ENCODE results near the gene RUNX3. TPM values are rescaled to one million over a fixed set of nuclear protein-coding genes. Genes with fewer than 3 reads are reported as not detected.

RUNX3 gene
- total and polyA plus RNA-seq, 10 donors, result 17.3 to 76.3 (median 49.3) TPM

GRCh38 chr1:24914226-24915069 lies 15.6 kb downstream of the RUNX3 start:
- intact Hi-C loops (cut with DNase I; ENCODE audit: low total_unique reads), result loop anchor here (10.0 kb wide), 1 partner anchor 60 kb away; no protein-coding TSS in a partner anchor
- Histone ChIP-seq H3K27me3 (replicated peaks in 1 of 7) (no peaks in the 10 kb centered on the region), H3K4me3 (no peak overlapping the region), H3K27ac (peak overlapping the region in 5 of 8 donors; percentile 54 to 90 (median 85)), H3K36me3 (peaks cover 0 to 100% (median 60%) of the 10 kb centered on the region in 6 donors), H3K4me1 (peaks cover 10 to 96% (median 58%) of the 10 kb centered on the region in 6 donors), H3K9me3 (no peaks in the 10 kb centered on the region)
- no peak for DNase-seq
- TF ChIP-seq POLR2AphosphoS5 (IDR thresholded peaks at IDR 0.05) (no peak), POLR2A (IDR thresholded peaks at IDR 0.05) (no peak), CTCF (IDR thresholded peaks at IDR 0.05 in 8 of 11, conservative IDR thresholded peaks at IDR 0.05 in 3 of 11) (no peak)
- 66 to 80% (median 74%) methylated on average over 25 to 33 of the region's 33 CpGs for WGBS, 5 donors

GRCh38 chr1:24913616-24914225 lies 16.4 kb downstream of the RUNX3 start:
- Histone ChIP-seq H3K9me3 (no peaks in the 10 kb centered on the region), H3K4me3 (no peak overlapping the region), H3K27ac (peak overlapping the region in 5 of 8 donors; percentile 61 to 90 (median 85)), H3K27me3 (replicated peaks in 1 of 7) (no peaks in the 10 kb centered on the region), H3K36me3 (peaks cover 0 to 100% (median 53%) of the 10 kb centered on the region in 6 donors), H3K4me1 (peaks cover 10 to 96% (median 61%) of the 10 kb centered on the region in 6 donors)
- intact Hi-C loops (cut with DNase I; ENCODE audit: low total_unique reads), result loop anchor here (10.0 kb wide), 1 partner anchor 59 kb away; no protein-coding TSS in a partner anchor
- no peak for DNase-seq
- 86 to 96% (median 92%) methylated on average over 7 to 10 of the region's 10 CpGs for WGBS, 5 donors
- TF ChIP-seq CTCF (IDR thresholded peaks at IDR 0.05 in 8 of 11, conservative IDR thresholded peaks at IDR 0.05 in 3 of 11) (no peak), POLR2A (IDR thresholded peaks at IDR 0.05) (no peak), POLR2AphosphoS5 (IDR thresholded peaks at IDR 0.05) (no peak)

GRCh38 chr1:24913274-24913604 lies 16.8 kb downstream of the RUNX3 start:
- Histone ChIP-seq H3K36me3 (peaks cover 0 to 100% (median 49%) of the 10 kb centered on the region in 6 donors), H3K27ac (peak overlapping the region; percentile 11 to 90 (median 70)), H3K27me3 (replicated peaks in 1 of 7) (no peaks in the 10 kb centered on the region), H3K4me1 (peaks cover 10 to 96% (median 63%) of the 10 kb centered on the region in 6 donors), H3K9me3 (no peaks in the 10 kb centered on the region), H3K4me3 (no peak overlapping the region)
- 60 to 94% (median 88%) methylated on average over 2 of the region's 2 CpGs for WGBS, 5 donors
- DNase-seq, result no peak
- intact Hi-C loops (cut with DNase I; ENCODE audit: low total_unique reads), result loop anchor here (10.0 kb wide), 1 partner anchor 58 kb away; no protein-coding TSS in a partner anchor
- no peak for TF ChIP-seq POLR2A (IDR thresholded peaks at IDR 0.05)
- no peak for TF ChIP-seq CTCF (IDR thresholded peaks at IDR 0.05 in 8 of 11, conservative IDR thresholded peaks at IDR 0.05 in 3 of 11)
- TF ChIP-seq POLR2AphosphoS5 (IDR thresholded peaks at IDR 0.05), result no peak
